WTC11 (cell line): ENCODE data around the gene CD320.

Experiments used
- ATF2 ChIP-seq: sonication (generic); formaldehyde crosslinking; IDR thresholded peaks from 2 replicates; pipeline ENCODE4 v1.8.1; 2022; ENCODE audit warnings: low read depth, missing genetic modification reagents, borderline replicate concordance
- TF ChIP-seq, protein P1 (sequence below): fragments of 200-600 bp; IDR thresholded peaks from 2 replicates; pipeline ENCODE4 v1.8.0; 2022; ENCODE audit warnings: antibody characterized with exemption

DNA sequence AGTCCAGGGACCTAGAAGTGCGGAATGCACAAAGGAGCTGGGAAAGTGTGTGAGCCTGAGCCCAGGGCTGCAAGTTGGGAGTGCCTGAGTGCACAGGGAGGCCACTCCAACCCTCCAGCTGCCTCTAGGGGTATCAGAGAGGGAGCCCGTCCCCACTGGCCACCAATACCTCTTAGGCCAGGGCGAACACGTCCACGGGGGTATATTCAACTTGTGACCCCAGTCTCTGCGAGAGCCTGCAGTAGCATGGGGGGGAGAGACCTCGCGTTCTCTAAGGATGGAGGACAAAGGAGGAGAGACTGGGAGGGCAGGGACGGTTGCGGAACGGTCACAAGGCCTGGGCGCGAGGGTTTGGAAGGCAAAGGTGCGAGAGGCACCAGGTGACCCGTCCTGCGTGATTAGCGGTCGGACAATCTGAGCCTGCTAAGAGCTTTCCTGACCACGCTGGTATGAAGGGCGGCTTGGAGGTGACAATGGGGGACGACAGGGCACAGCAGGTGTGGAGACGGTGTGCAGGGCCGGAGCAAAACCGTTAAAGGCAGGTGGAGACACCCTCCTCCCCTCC, 676 bp downstream of the CD320 start:
- TF ChIP-seq, protein P1, sequence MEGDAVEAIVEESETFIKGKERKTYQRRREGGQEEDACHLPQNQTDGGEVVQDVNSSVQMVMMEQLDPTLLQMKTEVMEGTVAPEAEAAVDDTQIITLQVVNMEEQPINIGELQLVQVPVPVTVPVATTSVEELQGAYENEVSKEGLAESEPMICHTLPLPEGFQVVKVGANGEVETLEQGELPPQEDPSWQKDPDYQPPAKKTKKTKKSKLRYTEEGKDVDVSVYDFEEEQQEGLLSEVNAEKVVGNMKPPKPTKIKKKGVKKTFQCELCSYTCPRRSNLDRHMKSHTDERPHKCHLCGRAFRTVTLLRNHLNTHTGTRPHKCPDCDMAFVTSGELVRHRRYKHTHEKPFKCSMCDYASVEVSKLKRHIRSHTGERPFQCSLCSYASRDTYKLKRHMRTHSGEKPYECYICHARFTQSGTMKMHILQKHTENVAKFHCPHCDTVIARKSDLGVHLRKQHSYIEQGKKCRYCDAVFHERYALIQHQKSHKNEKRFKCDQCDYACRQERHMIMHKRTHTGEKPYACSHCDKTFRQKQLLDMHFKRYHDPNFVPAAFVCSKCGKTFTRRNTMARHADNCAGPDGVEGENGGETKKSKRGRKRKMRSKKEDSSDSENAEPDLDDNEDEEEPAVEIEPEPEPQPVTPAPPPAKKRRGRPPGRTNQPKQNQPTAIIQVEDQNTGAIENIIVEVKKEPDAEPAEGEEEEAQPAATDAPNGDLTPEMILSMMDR = no peak
- TF ChIP-seq ATF2 (CRISPR knock-in tag) = no peak
